ENCODE results near the gene KCND3. TPM values are rescaled to one million over a fixed set of nuclear protein-coding genes. Genes with fewer than 3 reads are reported as not detected.

KCND3 gene
- total and polyA plus RNA-seq, 2 of the 4 experiments (the other 2 are of a cell fraction), result under 0.01 to 0.03 TPM

- ATAC-seq (ENCODE audit: low read depth), result no peak
- in situ Hi-C loops (cut with MboI; ENCODE audit: low sequenced_read_pairs), result no loop called here
- peak overlapping the region; percentile 21 for H2AFZ ChIP-seq (replicated peaks; ENCODE audit: low read length, poor library complexity)
Measured at GRCh38 chr1:111856411-111857185, 132.9 kb downstream of the KCND3 start.

More at GRCh38 chr1:111856411-111857185, 132.9 kb downstream of the KCND3 start:
- H3K79me1 ChIP-seq (ENCODE audit: low read depth in 1 of 2, low read length in 2 of 2), result no peaks in the 10 kb centered on the region
- no peak overlapping the region for H2BK120ac ChIP-seq (ENCODE audit: low read depth, low read length)
- DNase-seq, result no peak
- no peak overlapping the region for H2BK20ac ChIP-seq (ENCODE audit: low read depth, low read length)
- no peaks in the 10 kb centered on the region for H4K20me1 ChIP-seq (ENCODE audit: insufficient read depth, low read length)
- TF ChIP-seq MXI1 (IDR thresholded peaks at IDR 0.05; ENCODE audit: borderline replicate concordance, low read depth, low read length) (no peak), SMC3 (IDR thresholded peaks at IDR 0.05; ENCODE audit: low read depth, low read length) (no peak), ELK1 (IDR thresholded peaks at IDR 0.05; ENCODE audit: borderline replicate concordance, low read depth, low read length) (no peak), CTCF (conservative IDR thresholded peaks at IDR 0.05; ENCODE audit: low read depth, low read length) (no peak), NFE2L2 (IDR thresholded peaks at IDR 0.05; ENCODE audit: low read depth, low read length) (no peak), MAFK (IDR thresholded peaks at IDR 0.05; ENCODE audit: low read depth, low read length) (no peak), USF2 (IDR thresholded peaks at IDR 0.05; ENCODE audit: low read depth, low read length) (no peak), CEBPB (IDR thresholded peaks at IDR 0.05; ENCODE audit: low read depth, low read length) (no peak), RAD21 (IDR thresholded peaks at IDR 0.05; ENCODE audit: low read length) (no peak), RCOR1 (IDR thresholded peaks at IDR 0.05; ENCODE audit: insufficient replicate concordance, low read length) (no peak), FOS (IDR thresholded peaks at IDR 0.05; ENCODE audit: low read depth, low read length) (no peak), POLR2A (IDR thresholded peaks at IDR 0.05; ENCODE audit: low read depth, low read length) (no peak), MAZ (IDR thresholded peaks at IDR 0.05; ENCODE audit: borderline replicate concordance, low read depth, low read length) (no peak), RFX5 (IDR thresholded peaks at IDR 0.05; ENCODE audit: low read depth, low read length) (no peak)
- H4K8ac ChIP-seq (ENCODE audit: low read depth in 2 of 2, low read length in 2 of 2), result no peak overlapping the region
- no peak overlapping the region for H2BK5ac ChIP-seq (ENCODE audit: low read depth, low read length, poor library complexity, severe bottlenecking)
- no peak overlapping the region for H4K91ac ChIP-seq (ENCODE audit: insufficient read depth, low read depth, low read length)
- H2BK15ac ChIP-seq (ENCODE audit: low read depth, low read length), result no peak overlapping the region
- H3K4me2 ChIP-seq (ENCODE audit: low read depth, low read length), result no peak overlapping the region
- intact Hi-C loops (cut with micrococcal nuclease) (no loop called here), dilution Hi-C loops (cut with HindIII; ENCODE audit: low sequenced_read_pairs, unreplicated experiment) (no loop called here)
- no peak overlapping the region for H3K23ac ChIP-seq (ENCODE audit: low read depth, low read length)
- H3K27ac ChIP-seq (ENCODE audit: insufficient read depth, low read length), result no peak overlapping the region
- no peak overlapping the region for H3K14ac ChIP-seq (replicated peaks; ENCODE audit: low read depth, low read length)
- no peaks in the 10 kb centered on the region for H3K36me3 ChIP-seq (ENCODE audit: control insufficient read depth, insufficient read depth, low read length)
- H3K18ac ChIP-seq (ENCODE audit: low read depth, low read length), result no peak overlapping the region
- no peak overlapping the region for H2AK5ac ChIP-seq (ENCODE audit: low read depth, low read length)
- H3K56ac ChIP-seq (ENCODE audit: extremely low read depth, insufficient read depth, low read length), result no peak overlapping the region
- 44% methylated on average over 3 of the region's 13 CpGs; no CpG with 5 or more reads in 1 of the 2 experiments for WGBS, 2 experiments (ENCODE audit: extremely low coverage in 2 of 2, insufficient read length in 1 of 2)
- no peak overlapping the region for H3K9ac ChIP-seq (ENCODE audit: low read depth, low read length)
- POLR2A ChIA-PET (ENCODE audit: unreplicated experiment), result no interaction called here
- H3K4me3 ChIP-seq (ENCODE audit: insufficient read depth, low read depth, low read length), result no peak overlapping the region
- no peaks in the 10 kb centered on the region for H3K9me1 ChIP-seq (ENCODE audit: insufficient read depth, low read length)
- no peak overlapping the region for H2AK9ac ChIP-seq (replicated peaks; ENCODE audit: low read depth, low read length, poor library complexity)
- no TSS peak for BruUV-seq (replicated peaks)
- H4K5ac ChIP-seq (ENCODE audit: low read depth, low read length), result no peak overlapping the region
- peaks cover 36% of the 10 kb centered on the region for H3K27me3 ChIP-seq (ENCODE audit: control insufficient read depth, insufficient read depth, low read length)
- no peak overlapping the region for H3K4ac ChIP-seq (ENCODE audit: low read depth, low read length)
- CTCF ChIA-PET, result no interaction called here
- no peaks in the 10 kb centered on the region for H3K9me3 ChIP-seq (ENCODE audit: control insufficient read depth, insufficient read depth, low read length)
- no peaks in the 10 kb centered on the region for H3K4me1 ChIP-seq (ENCODE audit: control insufficient read depth, insufficient read depth, low read length)

All from IMR-90 (cell line).